ENCODE results near the gene UBL5.
"Not testable (repeated sequence)": the region's sequence is repeated elsewhere in the genome, so short reads cannot be mapped to it uniquely, and the experiment has no call there.

Gene UBL5

GRCh38 chr19:9818175-9818733 is 9.5 kb upstream of the UBL5 start:
- no peak for DNase-seq (ENCODE audit: low read depth in 2 of 2)
- no peak for TF ChIP-seq CTCF (IDR thresholded peaks at IDR 0.05; ENCODE audit: low read depth, low read length)
- H3K4me3 ChIP-seq (replicated peaks in 1 of 2; ENCODE audit: low read depth in 2 of 2, low read length in 2 of 2) = peak overlapping the region; percentile 99 to 100

GRCh38 chr19:9818734-9819595 is 8.8 kb upstream of the UBL5 start, which contains the start of gene FBXL12:
Gene FBXL12, minus strand, starts transcription at chr19:9819079. Its CDS starts 266 bp downstream, at chr19:9818813.
- H3K4me3 ChIP-seq (replicated peaks in 1 of 2; ENCODE audit: low read depth in 2 of 2, low read length in 2 of 2) = peak within 1 kb of the TSS; percentile 99 to 100
- no peak for TF ChIP-seq CTCF (IDR thresholded peaks at IDR 0.05; ENCODE audit: low read depth, low read length)
- DNase-seq (ENCODE audit: low read depth in 2 of 2) = peak; percentile 100

- TF ChIP-seq CTCF (IDR thresholded peaks at IDR 0.05; ENCODE audit: low read depth, low read length) = no peak
- H3K4me3 ChIP-seq (replicated peaks in 1 of 2; ENCODE audit: low read depth in 2 of 2, low read length in 2 of 2) = peak overlapping the region in 1 of 2 donors; percentile 35
- DNase-seq (ENCODE audit: low read depth in 2 of 2) = no peak
Observed at GRCh38 chr19:9819596-9819909, 8.2 kb upstream of the UBL5 start.

GRCh38 chr19:9820034-9820433 is 7.7 kb upstream of the UBL5 start:
- not testable (repeated sequence) for H3K4me3 ChIP-seq (replicated peaks in 1 of 2; ENCODE audit: low read depth in 2 of 2, low read length in 2 of 2); DNase-seq (ENCODE audit: low read depth in 2 of 2)

GRCh38 chr19:9823816-9824215 is 3.9 kb upstream of the UBL5 start:
- TF ChIP-seq CTCF (IDR thresholded peaks at IDR 0.05; ENCODE audit: low read depth, low read length) = no peak
- H3K4me3 ChIP-seq (replicated peaks in 1 of 2; ENCODE audit: low read depth in 2 of 2, low read length in 2 of 2) = no peak overlapping the region
- DNase-seq (ENCODE audit: low read depth in 2 of 2) = no peak

GRCh38 chr19:9828551-9829063 is 889 bp downstream of the UBL5 start:
- DNase-seq (ENCODE audit: low read depth in 2 of 2) = no peak
- H3K4me3 ChIP-seq (replicated peaks in 1 of 2; ENCODE audit: low read depth in 2 of 2, low read length in 2 of 2) = peak overlapping the region; percentile 94
- TF ChIP-seq CTCF (IDR thresholded peaks at IDR 0.05; ENCODE audit: low read depth, low read length) = no peak

GRCh38 chr19:9834307-9834725 is 6.6 kb downstream of the UBL5 start:
- H3K4me3 ChIP-seq (replicated peaks in 1 of 2; ENCODE audit: low read depth in 2 of 2, low read length in 2 of 2) = peak overlapping the region; percentile 68 to 86
- no peak for TF ChIP-seq CTCF (IDR thresholded peaks at IDR 0.05; ENCODE audit: low read depth, low read length)
- DNase-seq (ENCODE audit: low read depth in 2 of 2) = no peak
